Endodermal cell (in vitro differentiated cells): ENCODE results near the gene CCDC167. TPM values are rescaled to one million over a fixed set of nuclear protein-coding genes. Genes with fewer than 3 reads are reported as not detected.
A peak's percentile ranks its signal among the peaks of the same experiment; 100 is the strongest.

Experiments
- DNase-seq: peaks from one replicate; pipeline ENCODE4 v3.0.0-alpha.2; 2017
- H3K27ac ChIP-seq: 2 replicates; pipeline ENCODE4 v1.5.1; 2013; ENCODE audit warnings: mild to moderate bottlenecking, low read depth, low read length, moderate library complexity
- H3K27me3 ChIP-seq: 2 replicates; pipeline ENCODE4 v1.6.1; 2013; ENCODE audit warnings: mild to moderate bottlenecking, low read length, moderate library complexity; ENCODE audit not compliant: insufficient read depth, control insufficient read depth, poor library complexity, severe bottlenecking
- H3K36me3 ChIP-seq: 2 replicates; pipeline ENCODE4 v1.7.0; 2013; ENCODE audit warnings: mild to moderate bottlenecking, low read length, moderate library complexity; ENCODE audit not compliant: control insufficient read depth, insufficient read depth
- H3K4me1 ChIP-seq: one replicate; pipeline ENCODE4 v1.7.0; 2013; ENCODE audit warnings: low read length; ENCODE audit not compliant: control insufficient read depth, insufficient read depth
- H3K4me3 ChIP-seq: 2 replicates; pipeline ENCODE4 v1.5.1; 2013; ENCODE audit warnings: mild to moderate bottlenecking, low read length, moderate library complexity
- H3K9ac ChIP-seq: 2 replicates; pipeline ENCODE4 v1.6.1; 2013; ENCODE audit warnings: mild to moderate bottlenecking, low read length, moderate library complexity; ENCODE audit not compliant: poor library complexity, severe bottlenecking; ENCODE audit errors: extremely low read depth
- H3K9me3 ChIP-seq: 2 replicates; pipeline ENCODE4 v1.6.1; 2013; ENCODE audit warnings: mild to moderate bottlenecking, low read length, moderate library complexity; ENCODE audit not compliant: control insufficient read depth
- H3K27ac Mint-ChIP-seq: 2 replicates; pipeline ENCODE4 v1.8.0; 2020; ENCODE audit warnings: mixed read lengths
- H3K27me3 Mint-ChIP-seq: 2 replicates; pipeline ENCODE4 v1.8.0; 2021; ENCODE audit warnings: mild to moderate bottlenecking, mixed read lengths; ENCODE audit not compliant: insufficient read depth
- H3K36me3 Mint-ChIP-seq: 2 replicates; pipeline ENCODE4 v1.8.0; 2020; ENCODE audit warnings: low read depth, mixed read lengths
- H3K4me1 Mint-ChIP-seq: 2 replicates; pipeline ENCODE4 v1.8.0; 2020; ENCODE audit warnings: mixed read lengths
- H3K4me3 Mint-ChIP-seq: 2 replicates; pipeline ENCODE4 v1.8.0; 2020; ENCODE audit warnings: mild to moderate bottlenecking, moderate library complexity, mixed read lengths
- H3K9me3 Mint-ChIP-seq: 2 replicates; pipeline ENCODE4 v1.8.0; 2020; ENCODE audit warnings: mild to moderate bottlenecking, mixed read lengths
- CTCF ChIP-seq: fragments of 200-600 bp; sonication (generic); conservative IDR thresholded peaks from 2 replicates; pipeline ENCODE4 v1.5.0; 2021; ENCODE audit warnings: antibody characterized with exemption, mild to moderate bottlenecking
- WGBS, 2 experiments: methylation state at CpG; one replicate each; pipeline versions ENCODE4 v1.1.5 to v1.1.7; 2013; ENCODE audit warnings: missing lambda C conversion rate in 2 of 2, mixed read lengths in 1 of 2; ENCODE audit not compliant: insufficient coverage in 1 of 2, insufficient read length in 1 of 2; 5-methylcytosine and 5-hydroxymethylcytosine counted together
- total RNA-seq, 2 donors: library from RNA; stranded (reverse); fragmentation: NEBNext Ultra II Directional in 1 of 2; extraction: Animal tissue kit (Norgen Biotek cat#: 25700) in 1 of 2; gene quantifications; 2 replicates in 1 of 2; 3 replicates in 1 of 2; pipeline ENCODE4 v1.2.1, GENCODE V29; 2021

CCDC167 gene
- total RNA-seq, 2 donors from 2014 or later, result 60.4 to 66.1 TPM

DNA sequence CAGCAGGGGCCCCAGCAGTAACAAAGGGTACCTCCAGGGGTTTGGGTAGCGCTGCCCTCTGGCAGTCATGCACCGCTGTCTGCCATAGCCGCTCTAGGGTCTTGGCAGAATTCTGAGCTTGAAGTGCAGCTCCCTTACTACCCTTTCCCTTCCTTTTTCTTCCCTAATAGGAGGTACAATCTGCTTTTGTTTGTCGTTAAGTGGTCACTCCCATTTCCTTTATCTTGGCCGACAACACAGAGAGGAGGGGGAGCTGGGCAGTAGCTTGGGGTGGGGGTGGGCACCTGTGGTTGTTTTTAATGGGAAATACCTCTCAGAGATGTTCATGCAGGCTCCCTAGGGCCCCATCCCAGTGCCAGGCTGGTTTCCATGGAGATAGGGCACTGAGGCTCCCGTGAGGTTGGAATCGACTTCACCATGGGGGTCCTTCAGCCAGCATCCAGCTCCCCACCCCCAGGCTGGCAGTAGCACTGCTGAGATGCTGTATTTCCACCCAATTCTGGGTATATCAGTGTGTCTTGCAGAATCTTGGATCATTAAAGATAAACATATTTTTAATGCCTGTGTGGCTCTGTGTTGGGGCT is 18.6 kb downstream of the CCDC167 start:
- Histone ChIP-seq H3K9ac (no peak overlapping the region), H3K9me3 (no peaks in the 10 kb centered on the region), H3K27me3 (no peaks in the 10 kb centered on the region), H3K4me1 (peaks cover 25% of the 10 kb centered on the region), H3K4me3 (no peak overlapping the region), H3K27ac (peak overlapping the region; percentile 86), H3K36me3 (peaks cover 54% of the 10 kb centered on the region)
- no peaks in the 10 kb centered on the region for H3K9me3 Mint-ChIP-seq
- DNase-seq, result peak; percentile 51
- peaks cover 22% of the 10 kb centered on the region for H3K4me1 Mint-ChIP-seq
- peaks cover 58% of the 10 kb centered on the region for H3K36me3 Mint-ChIP-seq
- WGBS, 2 experiments, result 27 to 49% methylated on average over 2 to 7 of the region's 7 CpGs
- H3K27ac Mint-ChIP-seq, result no peak overlapping the region
- H3K27me3 Mint-ChIP-seq, result no peaks in the 10 kb centered on the region
- TF ChIP-seq CTCF, result peak; percentile 23
- H3K4me3 Mint-ChIP-seq, result no peak overlapping the region

DNA sequence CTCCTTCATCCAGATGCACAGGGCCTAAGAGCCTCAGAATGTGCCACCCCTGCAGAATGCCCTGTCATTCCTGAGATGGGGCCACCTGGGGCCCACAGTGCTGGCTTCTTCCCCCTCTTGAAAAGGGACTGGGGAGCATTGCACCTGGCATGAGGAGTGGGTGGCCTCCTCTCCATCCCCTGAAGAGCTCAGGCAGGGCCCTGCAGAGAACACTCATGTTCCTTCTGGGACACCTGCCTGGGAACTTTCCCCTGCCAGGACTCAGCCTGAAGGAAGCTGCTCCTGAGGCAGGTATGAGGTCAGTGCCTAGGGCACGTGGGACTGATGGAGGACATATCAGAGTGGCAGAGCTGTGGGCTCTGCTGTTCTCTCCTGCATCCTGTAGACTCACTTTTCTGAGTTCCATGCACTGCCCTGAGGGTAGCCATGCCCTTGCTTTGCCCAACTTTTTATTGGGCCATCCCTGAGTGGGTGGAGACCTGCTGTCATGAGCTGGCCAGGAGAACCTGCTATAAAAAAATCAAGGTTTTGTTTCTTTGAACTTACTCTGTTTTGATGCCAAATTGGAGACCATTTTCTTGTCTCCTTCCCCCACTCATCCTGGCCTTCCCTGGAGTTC is 19.5 kb downstream of the CCDC167 start:
- 94 to 100% methylated on average over 1 of the region's 1 CpG for WGBS, 2 experiments
- H3K27me3 Mint-ChIP-seq, result no peaks in the 10 kb centered on the region
- H3K27me3 ChIP-seq, result no peaks in the 10 kb centered on the region
- no peak overlapping the region for H3K9ac ChIP-seq
- no peak overlapping the region for H3K4me3 ChIP-seq
- H3K4me3 Mint-ChIP-seq, result no peak overlapping the region
- peak; percentile 17 for DNase-seq
- H3K9me3 Mint-ChIP-seq, result no peaks in the 10 kb centered on the region
- no peaks in the 10 kb centered on the region for H3K9me3 ChIP-seq
- H3K27ac Mint-ChIP-seq, result no peak overlapping the region
- H3K36me3 Mint-ChIP-seq, result peaks cover 63% of the 10 kb centered on the region
- H3K27ac ChIP-seq, result peak overlapping the region; percentile 86
- no peak for TF ChIP-seq CTCF
- H3K36me3 ChIP-seq, result peaks cover 63% of the 10 kb centered on the region
- peaks cover 21% of the 10 kb centered on the region for H3K4me1 Mint-ChIP-seq
- peaks cover 25% of the 10 kb centered on the region for H3K4me1 ChIP-seq

- H3K27me3 ChIP-seq, result no peaks in the 10 kb centered on the region
- no peaks in the 10 kb centered on the region for H3K27me3 Mint-ChIP-seq
- no peak overlapping the region for H3K4me3 ChIP-seq
- H3K9me3 Mint-ChIP-seq, result no peaks in the 10 kb centered on the region
- H3K4me1 ChIP-seq, result peaks cover 18% of the 10 kb centered on the region
- peaks cover 71% of the 10 kb centered on the region for H3K36me3 ChIP-seq
- H3K4me3 Mint-ChIP-seq, result no peak overlapping the region
- no peak overlapping the region for H3K27ac Mint-ChIP-seq
- 95 to 100% methylated on average over 6 of the region's 6 CpGs for WGBS, 2 experiments
- DNase-seq, result peak; percentile 34
- H3K36me3 Mint-ChIP-seq, result peaks cover 72% of the 10 kb centered on the region
- no peaks in the 10 kb centered on the region for H3K9me3 ChIP-seq
- H3K9ac ChIP-seq, result no peak overlapping the region
- H3K4me1 Mint-ChIP-seq, result peaks cover 21% of the 10 kb centered on the region
- TF ChIP-seq CTCF, result no peak
- H3K27ac ChIP-seq, result no peak overlapping the region
Observed at GRCh38 chr6:37479266-37479854, 20.3 kb downstream of the CCDC167 start.
